Nephron progenitor cell (in vitro differentiated cells): ENCODE measurements around the gene CCSER2.

ENCODE experiments used
- DNase-seq: peaks from one replicate; pipeline ENCODE4 v3.0.0; 2021
- H3K27ac Mint-ChIP-seq: 2 replicates; pipeline ENCODE4 v1.8.0; 2021; ENCODE audit warnings: mild to moderate bottlenecking, moderate library complexity, mixed read lengths
- H3K27me3 Mint-ChIP-seq: 2 replicates; pipeline ENCODE4 v1.8.0; 2021; ENCODE audit warnings: mild to moderate bottlenecking, low read depth, mixed read lengths; ENCODE audit not compliant: poor library complexity
- H3K36me3 Mint-ChIP-seq: 2 replicates; pipeline ENCODE4 v1.8.0; 2021; ENCODE audit warnings: low read depth, mixed read lengths
- H3K4me1 Mint-ChIP-seq: 2 replicates; pipeline ENCODE4 v1.8.0; 2021; ENCODE audit warnings: mixed read lengths
- H3K4me3 Mint-ChIP-seq: 2 replicates; pipeline ENCODE4 v1.8.0; 2021; ENCODE audit warnings: mild to moderate bottlenecking, moderate library complexity, mixed read lengths
- H3K9me3 Mint-ChIP-seq: 2 replicates; pipeline ENCODE4 v1.8.0; 2021; ENCODE audit warnings: mild to moderate bottlenecking, moderate library complexity, mixed read lengths
- CTCF ChIP-seq: fragments of 200-600 bp; sonication (generic); IDR thresholded peaks from 2 replicates; pipeline ENCODE4 v1.5.0; 2021; ENCODE audit warnings: antibody characterized with exemption

The CCSER2 gene

GRCh38 chr10:84542522-84543490, 214.4 kb downstream of the CCSER2 start:
- Mint-ChIP-seq H3K4me1 (peaks cover 30% of the 10 kb centered on the region), H3K4me3 (no peak overlapping the region), H3K27me3 (peaks cover 14% of the 10 kb centered on the region), H3K27ac (no peak overlapping the region), H3K36me3 (no peaks in the 10 kb centered on the region), H3K9me3 (peaks cover 5% of the 10 kb centered on the region)
- no peak for TF ChIP-seq CTCF
- no peak for DNase-seq

- H3K36me3 Mint-ChIP-seq: no peaks in the 10 kb centered on the region
- DNase-seq: no peak
- no peak for TF ChIP-seq CTCF
- H3K4me3 Mint-ChIP-seq: no peak overlapping the region
- peaks cover 11% of the 10 kb centered on the region for H3K27me3 Mint-ChIP-seq
- peaks cover 30% of the 10 kb centered on the region for H3K4me1 Mint-ChIP-seq
- no peak overlapping the region for H3K27ac Mint-ChIP-seq
- peaks cover 5% of the 10 kb centered on the region for H3K9me3 Mint-ChIP-seq
Measured at GRCh38 chr10:84543948-84544347, 215.6 kb downstream of the CCSER2 start.

- H3K36me3 Mint-ChIP-seq: no peaks in the 10 kb centered on the region
- H3K9me3 Mint-ChIP-seq: no peaks in the 10 kb centered on the region
- H3K27me3 Mint-ChIP-seq: peaks cover 14% of the 10 kb centered on the region
- no peak for TF ChIP-seq CTCF
- H3K4me1 Mint-ChIP-seq: peaks cover 23% of the 10 kb centered on the region
- H3K27ac Mint-ChIP-seq: no peak overlapping the region
- no peak overlapping the region for H3K4me3 Mint-ChIP-seq
- DNase-seq: no peak
Measured at GRCh38 chr10:84545651-84546050, 217.3 kb downstream of the CCSER2 start.

- no peak overlapping the region for H3K4me3 Mint-ChIP-seq
- peaks cover 18% of the 10 kb centered on the region for H3K4me1 Mint-ChIP-seq
- H3K36me3 Mint-ChIP-seq: no peaks in the 10 kb centered on the region
- DNase-seq: no peak
- no peak overlapping the region for H3K27ac Mint-ChIP-seq
- TF ChIP-seq CTCF: no peak
- H3K27me3 Mint-ChIP-seq: peaks cover 17% of the 10 kb centered on the region
- H3K9me3 Mint-ChIP-seq: no peaks in the 10 kb centered on the region
Measured at GRCh38 chr10:84546609-84547008, 218.2 kb downstream of the CCSER2 start.

GRCh38 chr10:84547616-84548015, 219.2 kb downstream of the CCSER2 start:
- no peaks in the 10 kb centered on the region for H3K9me3 Mint-ChIP-seq
- no peak for DNase-seq
- no peak overlapping the region for H3K4me3 Mint-ChIP-seq
- peaks cover 9% of the 10 kb centered on the region for H3K4me1 Mint-ChIP-seq
- H3K36me3 Mint-ChIP-seq: no peaks in the 10 kb centered on the region
- no peak overlapping the region for H3K27ac Mint-ChIP-seq
- H3K27me3 Mint-ChIP-seq: peaks cover 19% of the 10 kb centered on the region
- no peak for TF ChIP-seq CTCF

- Mint-ChIP-seq H3K9me3 (no peaks in the 10 kb centered on the region), H3K27me3 (peaks cover 19% of the 10 kb centered on the region), H3K4me3 (no peak overlapping the region), H3K36me3 (no peaks in the 10 kb centered on the region), H3K4me1 (no peaks in the 10 kb centered on the region), H3K27ac (no peak overlapping the region)
- no peak for TF ChIP-seq CTCF
- DNase-seq: no peak
Measured at GRCh38 chr10:84548869-84549268, 220.5 kb downstream of the CCSER2 start.
